Tibial artery (tissue), 4 donors: ENCODE data around the gene NUP210L.
"Not testable (repeated sequence)": the region's sequence is repeated elsewhere in the genome, so short reads cannot be mapped to it uniquely, and the experiment has no call there.

ENCODE experiments used
- DNase-seq, 2 donors: peaks; one replicate each; pipeline ENCODE4 v3.0.0-alpha.2; 2019
- H3K27ac ChIP-seq, 2 donors: fragments of 200-600 bp; sonication (generic) in 1 of 2; 1 replicate in 1 of 2; 2 replicates in 1 of 2; pipeline ENCODE4 v1.5.1; 2018 to 2019; ENCODE audit warnings: mild to moderate bottlenecking in 1 of 2
- H3K27me3 ChIP-seq, 2 donors: fragments of 200-600 bp; sonication (generic) in 1 of 2; one replicate each; pipeline versions ENCODE4 v1.5.1 to v1.6.0; 2016 to 2019
- H3K36me3 ChIP-seq, 3 donors: fragments of 200-600 bp; sonication (generic) in 2 of 3; one replicate each; pipeline ENCODE4 v1.5.1; 2016 to 2019; ENCODE audit warnings: mild to moderate bottlenecking in 2 of 3
- H3K4me1 ChIP-seq, 4 donors: fragments of 200-600 bp; sonication (generic) in 2 of 4; 1 replicate in 3 of 4; 2 replicates in 1 of 4; pipeline ENCODE4 v1.5.1; 2016 to 2019
- H3K4me3 ChIP-seq, 2 donors: fragments of 200-600 bp; sonication (generic) in 1 of 2; 1 replicate in 1 of 2; 2 replicates in 1 of 2; pipeline ENCODE4 v1.5.1; 2018 to 2019; ENCODE audit warnings: mild to moderate bottlenecking in 2 of 2
- H3K9me3 ChIP-seq, 3 donors: fragments of 200-600 bp; sonication (generic) in 1 of 3; one replicate each; pipeline ENCODE4 v1.5.1; 2016 to 2019
- CTCF ChIP-seq, 2 experiments: fragments of 200-600 bp in 1 of 2; fragments of 450-650 bp in 1 of 2; IDR thresholded peaks; one replicate each; pipeline ENCODE4 v1.5.1; 2017 to 2019; ENCODE audit warnings: antibody characterized with exemption in 2 of 2, mild to moderate bottlenecking in 1 of 2, moderate library complexity in 1 of 2
- intact Hi-C: fragments of 100-400 bp; cut with DNase I; formaldehyde crosslinking; loops from one replicate; pipeline ENCODE4 v1.15.0; 2023; ENCODE audit warnings: low total_unique reads

The NUP210L gene

DNA sequence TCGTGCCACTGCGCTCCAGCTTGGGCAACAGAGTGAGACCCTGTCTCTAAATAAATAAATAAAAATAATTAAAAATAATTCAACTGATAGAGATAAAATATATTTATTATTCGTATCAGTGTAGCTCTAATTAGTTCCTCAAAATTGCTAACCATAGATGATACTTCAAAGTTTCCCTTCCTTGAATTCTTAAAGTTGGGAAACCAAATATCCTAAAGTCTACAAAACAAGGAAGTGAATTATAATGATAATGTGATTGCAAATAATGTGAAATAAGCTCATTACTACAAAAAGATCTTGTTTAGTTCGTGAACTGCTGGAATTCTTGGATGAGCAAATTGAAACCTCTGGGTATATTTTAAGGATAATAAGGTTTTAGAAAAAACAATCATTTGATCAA lies 60.5 kb downstream of the NUP210L start:
- TF ChIP-seq CTCF (IDR thresholded peaks at IDR 0.05): no peak
- Histone ChIP-seq H3K36me3 (no peaks in the 10 kb centered on the region), H3K27me3 (no peaks in the 10 kb centered on the region), H3K4me1 (no peaks in the 10 kb centered on the region), H3K27ac (no peak overlapping the region), H3K9me3 (no peaks in the 10 kb centered on the region), H3K4me3 (no peak overlapping the region)
- intact Hi-C loops: no loop called here
- no peak for DNase-seq

- DNase-seq: no peak
- Histone ChIP-seq H3K9me3 (no peaks in the 10 kb centered on the region), H3K36me3 (no peaks in the 10 kb centered on the region), H3K4me3 (no peak overlapping the region), H3K27ac (no peak overlapping the region), H3K4me1 (no peaks in the 10 kb centered on the region), H3K27me3 (no peaks in the 10 kb centered on the region)
- intact Hi-C loops: no loop called here
- no peak for TF ChIP-seq CTCF (IDR thresholded peaks at IDR 0.05)
Measured at GRCh38 chr1:154093699-154094098, 61.2 kb downstream of the NUP210L start.

- no peak for TF ChIP-seq CTCF (IDR thresholded peaks at IDR 0.05)
- Histone ChIP-seq H3K4me1 (no peaks in the 10 kb centered on the region), H3K27ac (no peak overlapping the region), H3K36me3 (no peaks in the 10 kb centered on the region), H3K9me3 (no peaks in the 10 kb centered on the region), H3K4me3 (no peak overlapping the region), H3K27me3 (no peaks in the 10 kb centered on the region)
- no peak for DNase-seq
- intact Hi-C loops: no loop called here
Measured at GRCh38 chr1:154091706-154092105, 63.2 kb downstream of the NUP210L start.

DNA sequence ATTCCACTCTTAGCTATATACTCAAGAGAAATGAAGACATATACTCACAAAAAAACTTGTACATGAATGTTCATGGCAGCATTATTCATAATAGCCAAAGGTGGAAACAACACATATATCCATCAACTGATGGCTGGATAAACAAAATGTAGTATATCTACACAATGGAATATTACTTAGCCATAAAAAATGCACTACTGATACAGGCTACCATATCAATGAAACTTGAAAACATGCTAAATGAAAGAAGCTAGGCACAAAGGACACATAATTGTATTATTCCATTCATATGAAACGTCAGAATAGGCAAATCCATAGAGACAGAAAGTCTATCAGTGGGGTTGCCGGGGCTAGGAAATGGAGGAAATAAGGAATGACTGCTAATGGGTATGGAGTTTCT lies 67.3 kb downstream of the NUP210L start:
- Histone ChIP-seq H3K4me3 (no peak overlapping the region), H3K36me3 (no peaks in the 10 kb centered on the region), H3K4me1 (no peaks in the 10 kb centered on the region), H3K9me3 (no peaks in the 10 kb centered on the region), H3K27ac (no peak overlapping the region), H3K27me3 (no peaks in the 10 kb centered on the region)
- intact Hi-C loops: no loop called here
- DNase-seq: no peak
- TF ChIP-seq CTCF (IDR thresholded peaks at IDR 0.05): no peak

- H3K4me1 ChIP-seq, H3K9me3 ChIP-seq, intact Hi-C loops, DNase-seq, H3K4me3 ChIP-seq, H3K36me3 ChIP-seq, H3K27me3 ChIP-seq, H3K27ac ChIP-seq: not testable (repeated sequence)
Measured at GRCh38 chr1:154083057-154083456, 71.8 kb downstream of the NUP210L start.

DNA sequence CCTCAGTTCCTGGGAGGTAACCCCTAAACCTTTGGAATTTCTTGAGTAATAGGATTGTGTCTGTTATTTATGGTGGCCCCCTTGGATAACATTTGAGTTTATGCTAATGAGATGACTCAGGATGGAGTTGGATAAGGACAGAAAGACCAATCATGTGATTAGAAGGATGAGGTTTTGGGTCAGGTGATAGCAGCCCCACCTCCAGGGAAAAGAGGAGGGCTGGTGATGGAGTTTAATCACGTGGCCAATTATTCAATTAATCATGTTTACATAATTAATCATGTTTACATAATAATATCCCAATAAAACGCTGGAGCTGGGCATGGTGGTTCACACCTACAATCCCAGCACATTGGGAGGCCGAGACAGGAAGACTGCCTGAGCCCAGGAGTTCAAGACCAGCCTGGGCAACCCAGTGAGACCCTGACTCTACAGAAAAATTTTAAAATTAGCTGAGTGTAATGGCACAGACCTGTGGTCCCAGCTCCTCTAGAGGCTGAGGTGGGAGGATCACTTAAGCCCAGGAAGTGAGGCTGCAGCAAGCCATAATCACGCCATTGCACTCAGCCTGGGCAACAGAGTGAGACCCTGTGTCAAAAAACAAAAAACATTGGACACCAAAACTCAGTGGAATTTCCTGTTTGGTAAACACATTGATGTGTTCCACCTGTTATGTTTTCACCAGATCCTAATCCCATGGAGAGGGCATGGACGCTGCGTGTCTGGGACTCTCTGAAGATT lies 73.3 kb downstream of the NUP210L start:
- TF ChIP-seq CTCF (IDR thresholded peaks at IDR 0.05): no peak
- no peaks in the 10 kb centered on the region for H3K27me3 ChIP-seq
- no peak for DNase-seq
- H3K9me3 ChIP-seq: peaks cover 0 to 6% (median 5%) of the 10 kb centered on the region in 3 donors
- H3K4me3 ChIP-seq: no peak overlapping the region
- H3K27ac ChIP-seq: no peak overlapping the region
- intact Hi-C loops: no loop called here
- H3K4me1 ChIP-seq: no peaks in the 10 kb centered on the region
- H3K36me3 ChIP-seq: no peaks in the 10 kb centered on the region
